Activated T-cell treated with anti-CD3 and anti-CD28 coated beads, Interleukin-2, amount 50 U/mL, for 24 hours (primary cell): Measurements from ENCODE around the gene AGAP1.

Experiments
- DNase-seq: peaks from one replicate; pipeline ENCODE4 v3.0.0-alpha.2; 2020
- H3K27ac Mint-ChIP-seq: 2 replicates; pipeline ENCODE4 v1.8.0; 2020; ENCODE audit warnings: mild to moderate bottlenecking, mixed read lengths
- H3K27me3 Mint-ChIP-seq: 2 replicates; pipeline ENCODE4 v1.8.0; 2020; ENCODE audit warnings: mixed read lengths
- H3K36me3 Mint-ChIP-seq: 2 replicates; pipeline ENCODE4 v1.8.0; 2020; ENCODE audit warnings: low read depth, mixed read lengths
- H3K4me1 Mint-ChIP-seq: 2 replicates; pipeline ENCODE4 v1.8.0; 2020; ENCODE audit warnings: low read depth, mixed read lengths
- H3K4me3 Mint-ChIP-seq: 2 replicates; pipeline ENCODE4 v1.8.0; 2020; ENCODE audit warnings: mild to moderate bottlenecking, moderate library complexity, mixed read lengths
- H3K9me3 Mint-ChIP-seq: 2 replicates; pipeline ENCODE4 v1.8.0; 2020; ENCODE audit warnings: mixed read lengths

The AGAP1 gene

GRCh38 chr2:235918876-235919275 lies 425.0 kb downstream of the AGAP1 start:
- H3K9me3 Mint-ChIP-seq, result peaks cover 8% of the 10 kb centered on the region
- no peaks in the 10 kb centered on the region for H3K36me3 Mint-ChIP-seq
- no peak for DNase-seq
- H3K4me1 Mint-ChIP-seq, result no peaks in the 10 kb centered on the region
- peaks cover 11% of the 10 kb centered on the region for H3K27me3 Mint-ChIP-seq
- H3K4me3 Mint-ChIP-seq, result no peak overlapping the region
- H3K27ac Mint-ChIP-seq, result no peak overlapping the region

GRCh38 chr2:235920216-235920865 lies 426.5 kb downstream of the AGAP1 start:
- H3K27me3 Mint-ChIP-seq, result peaks cover 3% of the 10 kb centered on the region
- peaks cover 8% of the 10 kb centered on the region for H3K9me3 Mint-ChIP-seq
- no peaks in the 10 kb centered on the region for H3K4me1 Mint-ChIP-seq
- H3K27ac Mint-ChIP-seq, result no peak overlapping the region
- no peak for DNase-seq
- H3K4me3 Mint-ChIP-seq, result no peak overlapping the region
- no peaks in the 10 kb centered on the region for H3K36me3 Mint-ChIP-seq

- no peak overlapping the region for H3K4me3 Mint-ChIP-seq
- H3K27ac Mint-ChIP-seq, result no peak overlapping the region
- H3K9me3 Mint-ChIP-seq, result no peaks in the 10 kb centered on the region
- H3K27me3 Mint-ChIP-seq, result peaks cover 3% of the 10 kb centered on the region
- H3K4me1 Mint-ChIP-seq, result no peaks in the 10 kb centered on the region
- no peak for DNase-seq
- H3K36me3 Mint-ChIP-seq, result no peaks in the 10 kb centered on the region
These were observed 427.8 kb downstream of the AGAP1 start for GRCh38 chr2:235921508-235922191.

- H3K4me3 Mint-ChIP-seq, result no peak overlapping the region
- peaks cover 3% of the 10 kb centered on the region for H3K27me3 Mint-ChIP-seq
- H3K4me1 Mint-ChIP-seq, result no peaks in the 10 kb centered on the region
- no peak for DNase-seq
- H3K9me3 Mint-ChIP-seq, result no peaks in the 10 kb centered on the region
- no peak overlapping the region for H3K27ac Mint-ChIP-seq
- no peaks in the 10 kb centered on the region for H3K36me3 Mint-ChIP-seq
These were observed 429.0 kb downstream of the AGAP1 start for GRCh38 chr2:235922839-235923238.

- H3K9me3 Mint-ChIP-seq, result no peaks in the 10 kb centered on the region
- H3K36me3 Mint-ChIP-seq, result no peaks in the 10 kb centered on the region
- H3K27me3 Mint-ChIP-seq, result no peaks in the 10 kb centered on the region
- DNase-seq, result no peak
- H3K27ac Mint-ChIP-seq, result no peak overlapping the region
- no peaks in the 10 kb centered on the region for H3K4me1 Mint-ChIP-seq
- no peak overlapping the region for H3K4me3 Mint-ChIP-seq
These were observed 430.2 kb downstream of the AGAP1 start for GRCh38 chr2:235923859-235924674.

GRCh38 chr2:235924675-235925063 lies 430.8 kb downstream of the AGAP1 start:
- Mint-ChIP-seq H3K4me3 (no peak overlapping the region), H3K27me3 (no peaks in the 10 kb centered on the region), H3K9me3 (no peaks in the 10 kb centered on the region), H3K27ac (no peak overlapping the region), H3K4me1 (no peaks in the 10 kb centered on the region), H3K36me3 (no peaks in the 10 kb centered on the region)
- no peak for DNase-seq

GRCh38 chr2:235925250-235925919 lies 431.5 kb downstream of the AGAP1 start:
- Mint-ChIP-seq H3K4me1 (no peaks in the 10 kb centered on the region), H3K4me3 (no peak overlapping the region), H3K27me3 (no peaks in the 10 kb centered on the region), H3K9me3 (no peaks in the 10 kb centered on the region), H3K36me3 (no peaks in the 10 kb centered on the region), H3K27ac (no peak overlapping the region)
- DNase-seq, result no peak

GRCh38 chr2:235926229-235926628 lies 432.4 kb downstream of the AGAP1 start:
- no peaks in the 10 kb centered on the region for H3K36me3 Mint-ChIP-seq
- no peak overlapping the region for H3K27ac Mint-ChIP-seq
- H3K4me1 Mint-ChIP-seq, result no peaks in the 10 kb centered on the region
- H3K9me3 Mint-ChIP-seq, result no peaks in the 10 kb centered on the region
- DNase-seq, result no peak
- no peak overlapping the region for H3K4me3 Mint-ChIP-seq
- H3K27me3 Mint-ChIP-seq, result no peaks in the 10 kb centered on the region

GRCh38 chr2:235928751-235929370 lies 435.0 kb downstream of the AGAP1 start:
- Mint-ChIP-seq H3K9me3 (no peaks in the 10 kb centered on the region), H3K27ac (no peak overlapping the region), H3K36me3 (no peaks in the 10 kb centered on the region), H3K4me3 (no peak overlapping the region), H3K4me1 (no peaks in the 10 kb centered on the region), H3K27me3 (no peaks in the 10 kb centered on the region)
- no peak for DNase-seq

GRCh38 chr2:235930701-235931100 lies 436.9 kb downstream of the AGAP1 start:
- Mint-ChIP-seq H3K9me3 (no peaks in the 10 kb centered on the region), H3K4me1 (no peaks in the 10 kb centered on the region), H3K27me3 (no peaks in the 10 kb centered on the region), H3K27ac (no peak overlapping the region), H3K4me3 (no peak overlapping the region), H3K36me3 (no peaks in the 10 kb centered on the region)
- DNase-seq, result no peak

GRCh38 chr2:235931676-235932075 lies 437.8 kb downstream of the AGAP1 start:
- DNase-seq, result no peak
- H3K27ac Mint-ChIP-seq, result no peak overlapping the region
- no peaks in the 10 kb centered on the region for H3K36me3 Mint-ChIP-seq
- peaks cover 2% of the 10 kb centered on the region for H3K27me3 Mint-ChIP-seq
- H3K4me3 Mint-ChIP-seq, result no peak overlapping the region
- H3K4me1 Mint-ChIP-seq, result no peaks in the 10 kb centered on the region
- H3K9me3 Mint-ChIP-seq, result peaks cover 8% of the 10 kb centered on the region

- peaks cover 10% of the 10 kb centered on the region for H3K9me3 Mint-ChIP-seq
- H3K4me3 Mint-ChIP-seq, result no peak overlapping the region
- H3K27me3 Mint-ChIP-seq, result peaks cover 5% of the 10 kb centered on the region
- H3K4me1 Mint-ChIP-seq, result no peaks in the 10 kb centered on the region
- no peak for DNase-seq
- no peak overlapping the region for H3K27ac Mint-ChIP-seq
- H3K36me3 Mint-ChIP-seq, result no peaks in the 10 kb centered on the region
These were observed 440.4 kb downstream of the AGAP1 start for GRCh38 chr2:235934059-235934773.

- no peaks in the 10 kb centered on the region for H3K4me1 Mint-ChIP-seq
- no peak overlapping the region for H3K27ac Mint-ChIP-seq
- H3K4me3 Mint-ChIP-seq, result no peak overlapping the region
- peaks cover 10% of the 10 kb centered on the region for H3K9me3 Mint-ChIP-seq
- H3K36me3 Mint-ChIP-seq, result no peaks in the 10 kb centered on the region
- H3K27me3 Mint-ChIP-seq, result peaks cover 5% of the 10 kb centered on the region
- no peak for DNase-seq
These were observed 441.1 kb downstream of the AGAP1 start for GRCh38 chr2:235934774-235935484.
